ENCODE results near the gene GGACT. TPM values are rescaled to one million over a fixed set of nuclear protein-coding genes. Genes with fewer than 3 reads are reported as not detected.

GGACT gene
- total RNA-seq, 1 experiment from 2014 or later: 3.8 TPM

GRCh38 chr13:100552755-100553154 lies 35.8 kb downstream of the GGACT start:
- ChIA-PET CTCF (no interaction called here), POLR2A (ENCODE audit: low non-redundant PET) (no interaction called here)
- no peak overlapping the region for H3K27ac ChIP-seq (ENCODE audit: low read depth, low read length, poor library complexity, severe bottlenecking)
- no peaks in the 10 kb centered on the region for H3K27me3 ChIP-seq (replicated peaks; ENCODE audit: insufficient read depth, low read depth, low read length, poor library complexity)
- H3K4me3 ChIP-seq (ENCODE audit: low read depth, low read length, poor library complexity, severe bottlenecking): no peak overlapping the region
- intact Hi-C loops (cut with micrococcal nuclease; ENCODE audit: unreplicated experiment): no loop called here
- no peak for DNase-seq (ENCODE audit: low spot score)
- no peak for TF ChIP-seq EZH2 (IDR thresholded peaks at IDR 0.05; ENCODE audit: borderline replicate concordance, low read depth, low read length, poor library complexity, severe bottlenecking)
- TF ChIP-seq, protein P1, sequence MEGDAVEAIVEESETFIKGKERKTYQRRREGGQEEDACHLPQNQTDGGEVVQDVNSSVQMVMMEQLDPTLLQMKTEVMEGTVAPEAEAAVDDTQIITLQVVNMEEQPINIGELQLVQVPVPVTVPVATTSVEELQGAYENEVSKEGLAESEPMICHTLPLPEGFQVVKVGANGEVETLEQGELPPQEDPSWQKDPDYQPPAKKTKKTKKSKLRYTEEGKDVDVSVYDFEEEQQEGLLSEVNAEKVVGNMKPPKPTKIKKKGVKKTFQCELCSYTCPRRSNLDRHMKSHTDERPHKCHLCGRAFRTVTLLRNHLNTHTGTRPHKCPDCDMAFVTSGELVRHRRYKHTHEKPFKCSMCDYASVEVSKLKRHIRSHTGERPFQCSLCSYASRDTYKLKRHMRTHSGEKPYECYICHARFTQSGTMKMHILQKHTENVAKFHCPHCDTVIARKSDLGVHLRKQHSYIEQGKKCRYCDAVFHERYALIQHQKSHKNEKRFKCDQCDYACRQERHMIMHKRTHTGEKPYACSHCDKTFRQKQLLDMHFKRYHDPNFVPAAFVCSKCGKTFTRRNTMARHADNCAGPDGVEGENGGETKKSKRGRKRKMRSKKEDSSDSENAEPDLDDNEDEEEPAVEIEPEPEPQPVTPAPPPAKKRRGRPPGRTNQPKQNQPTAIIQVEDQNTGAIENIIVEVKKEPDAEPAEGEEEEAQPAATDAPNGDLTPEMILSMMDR (conservative IDR thresholded peaks at IDR 0.05; ENCODE audit: low read depth, low read length): no peak
- no peaks in the 10 kb centered on the region for H3K9me3 ChIP-seq (ENCODE audit: low read depth, low read length, poor library complexity, severe bottlenecking)
- H3K36me3 ChIP-seq (ENCODE audit: insufficient read depth, low read length, poor library complexity, severe bottlenecking): no peaks in the 10 kb centered on the region
- no TSS peak for BruUV-seq (replicated peaks)
- H3K4me1 ChIP-seq (ENCODE audit: insufficient read depth, low read length, poor library complexity, severe bottlenecking): peaks cover 6% of the 10 kb centered on the region

DNA sequence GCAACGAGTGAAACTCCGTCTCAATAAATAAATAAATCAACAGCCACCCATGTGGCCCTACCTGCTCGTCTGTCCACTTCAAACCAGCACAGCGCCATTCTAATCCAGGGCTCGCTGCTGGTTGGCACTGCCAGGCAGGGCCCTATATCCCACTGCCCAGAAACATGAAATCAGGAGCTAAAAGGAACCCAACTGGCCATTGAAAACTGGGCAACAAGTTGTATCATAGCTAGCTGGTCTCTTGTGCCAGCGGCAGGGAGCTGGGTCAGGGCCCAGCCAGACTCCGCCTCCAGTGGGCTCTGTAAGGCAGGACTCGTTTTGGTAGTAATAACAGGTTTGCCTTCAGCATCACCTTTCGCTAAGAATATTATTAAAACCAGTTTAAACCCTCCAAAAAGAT lies 39.3 kb downstream of the GGACT start:
- intact Hi-C loops (cut with micrococcal nuclease; ENCODE audit: unreplicated experiment): no loop called here
- no peak for DNase-seq (ENCODE audit: low spot score)
- CTCF ChIA-PET: no interaction called here
- H3K4me1 ChIP-seq (ENCODE audit: insufficient read depth, low read length, poor library complexity, severe bottlenecking): peaks cover 6% of the 10 kb centered on the region
- H3K36me3 ChIP-seq (ENCODE audit: insufficient read depth, low read length, poor library complexity, severe bottlenecking): no peaks in the 10 kb centered on the region
- no peaks in the 10 kb centered on the region for H3K9me3 ChIP-seq (ENCODE audit: low read depth, low read length, poor library complexity, severe bottlenecking)
- no peak overlapping the region for H3K4me3 ChIP-seq (ENCODE audit: low read depth, low read length, poor library complexity, severe bottlenecking)
- H3K27ac ChIP-seq (ENCODE audit: low read depth, low read length, poor library complexity, severe bottlenecking): no peak overlapping the region
- TF ChIP-seq, protein P1 (conservative IDR thresholded peaks at IDR 0.05; ENCODE audit: low read depth, low read length): no peak
- POLR2A ChIA-PET (ENCODE audit: low non-redundant PET): no interaction called here
- BruUV-seq (replicated peaks): no TSS peak
- no peaks in the 10 kb centered on the region for H3K27me3 ChIP-seq (replicated peaks; ENCODE audit: insufficient read depth, low read depth, low read length, poor library complexity)

DNA sequence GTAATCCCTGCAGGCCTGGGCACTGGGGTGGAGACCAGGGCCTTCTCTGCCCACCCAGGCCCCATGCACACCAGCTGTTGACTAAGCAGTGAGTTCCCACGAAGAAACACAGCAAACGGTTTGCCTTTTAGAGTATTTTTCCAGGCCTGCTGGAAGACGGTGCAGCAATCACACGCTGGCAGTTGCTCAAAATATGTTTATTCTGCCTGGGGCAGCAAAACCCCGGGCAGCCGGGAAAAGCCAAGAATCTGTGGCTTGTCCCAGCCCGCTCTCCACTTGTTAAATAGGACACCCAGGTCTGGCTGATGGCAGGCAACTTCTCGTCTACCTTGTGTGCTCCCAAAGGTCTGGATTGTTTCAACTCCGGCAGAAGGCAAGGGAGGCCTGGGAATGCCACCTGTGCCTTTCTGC lies 40.8 kb downstream of the GGACT start:
- H3K4me1 ChIP-seq (ENCODE audit: insufficient read depth, low read length, poor library complexity, severe bottlenecking): peaks cover 13% of the 10 kb centered on the region
- no peak overlapping the region for H3K4me3 ChIP-seq (ENCODE audit: low read depth, low read length, poor library complexity, severe bottlenecking)
- H3K36me3 ChIP-seq (ENCODE audit: insufficient read depth, low read length, poor library complexity, severe bottlenecking): no peaks in the 10 kb centered on the region
- no peaks in the 10 kb centered on the region for H3K9me3 ChIP-seq (ENCODE audit: low read depth, low read length, poor library complexity, severe bottlenecking)
- ChIA-PET CTCF (no interaction called here), POLR2A (ENCODE audit: low non-redundant PET) (no interaction called here)
- intact Hi-C loops (cut with micrococcal nuclease; ENCODE audit: unreplicated experiment): no loop called here
- BruUV-seq (replicated peaks): no TSS peak
- H3K27ac ChIP-seq (ENCODE audit: low read depth, low read length, poor library complexity, severe bottlenecking): no peak overlapping the region
- TF ChIP-seq, protein P1 (conservative IDR thresholded peaks at IDR 0.05; ENCODE audit: low read depth, low read length): no peak
- no peak for TF ChIP-seq EZH2 (IDR thresholded peaks at IDR 0.05; ENCODE audit: borderline replicate concordance, low read depth, low read length, poor library complexity, severe bottlenecking)
- no peaks in the 10 kb centered on the region for H3K27me3 ChIP-seq (replicated peaks; ENCODE audit: insufficient read depth, low read depth, low read length, poor library complexity)
- no peak for DNase-seq (ENCODE audit: low spot score)

Data from A673 (cell line).